ENCODE results near the gene SDC3.
A peak's percentile ranks its signal among the peaks of the same experiment; 100 is the strongest.

The SDC3 gene

DNA sequence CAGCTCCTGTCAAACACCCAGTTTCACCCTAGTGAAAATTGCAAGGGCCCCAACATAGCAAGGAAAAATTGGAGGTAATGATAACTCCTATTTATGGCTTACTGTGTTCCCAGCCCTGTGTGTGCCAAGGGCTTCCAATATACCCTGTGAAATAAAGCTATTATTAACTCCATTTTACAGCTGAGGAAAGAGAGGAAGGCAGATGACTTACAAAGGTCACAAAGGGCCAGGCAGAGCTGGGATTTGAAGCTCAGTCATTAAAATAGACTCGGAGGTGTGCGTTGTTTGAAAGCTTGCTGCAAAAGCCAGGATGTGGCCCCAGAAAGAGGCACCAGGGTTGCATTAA lies 20.2 kb upstream of the SDC3 start:
- DNase-seq = no peak

DNA sequence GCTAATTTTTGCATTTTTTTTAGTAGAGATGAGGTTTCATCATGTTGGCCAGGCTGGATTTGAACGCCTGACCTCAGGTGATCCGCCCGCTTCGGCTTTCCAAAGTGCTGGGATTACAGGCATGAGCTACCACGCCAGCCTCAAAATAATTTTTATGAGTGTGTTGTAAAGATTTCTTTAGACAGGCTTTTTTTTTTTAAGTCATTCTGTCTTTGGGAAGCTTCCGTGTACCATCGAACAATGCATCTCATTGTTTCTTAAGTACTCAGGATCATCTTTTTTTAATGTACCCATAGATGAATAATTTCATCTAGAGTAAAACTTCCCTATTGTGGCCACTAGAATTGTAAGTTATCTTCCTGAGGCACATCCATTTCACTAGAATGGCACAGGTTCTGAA lies 19.6 kb upstream of the SDC3 start:
- DNase-seq = no peak

DNA sequence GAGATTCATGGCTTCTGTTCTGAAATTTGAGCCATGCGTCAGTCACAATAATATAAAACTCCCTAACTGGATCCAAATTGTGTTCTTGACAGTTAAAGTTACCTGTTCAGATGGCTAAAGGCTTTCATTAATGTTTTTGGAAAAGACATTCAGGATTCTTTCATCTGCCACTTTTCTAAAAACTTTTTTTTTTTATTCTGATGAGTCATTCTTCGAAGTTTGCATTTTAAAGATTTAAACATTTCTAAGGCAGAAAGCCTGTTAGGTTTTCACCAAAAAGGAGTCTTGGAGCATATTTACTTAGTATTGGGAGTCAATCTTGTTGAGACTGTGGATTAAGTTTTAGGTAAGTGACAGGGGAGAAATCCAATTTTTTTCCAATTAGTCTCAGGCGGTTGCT lies 18.9 kb upstream of the SDC3 start:
- DNase-seq = no peak

DNA sequence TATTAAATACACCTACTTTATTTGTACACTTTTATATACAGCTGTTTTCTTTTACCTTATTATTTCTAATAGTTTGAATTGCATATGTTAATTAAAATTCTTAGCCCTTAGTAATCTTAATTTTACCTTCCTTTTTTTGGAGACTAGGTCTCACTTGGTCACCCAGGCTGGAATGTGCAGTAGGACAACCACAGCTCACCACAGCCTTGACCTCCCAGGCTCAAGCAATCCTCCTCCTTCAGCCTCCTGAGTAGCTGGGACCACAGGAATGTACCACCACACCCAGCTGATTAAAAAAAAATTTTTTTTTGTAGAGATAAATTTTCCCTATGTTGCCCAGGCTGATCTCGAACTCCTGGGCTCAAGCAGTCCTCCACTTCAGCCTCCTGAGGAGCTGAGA lies 15.0 kb upstream of the SDC3 start:
- no peak for DNase-seq

DNA sequence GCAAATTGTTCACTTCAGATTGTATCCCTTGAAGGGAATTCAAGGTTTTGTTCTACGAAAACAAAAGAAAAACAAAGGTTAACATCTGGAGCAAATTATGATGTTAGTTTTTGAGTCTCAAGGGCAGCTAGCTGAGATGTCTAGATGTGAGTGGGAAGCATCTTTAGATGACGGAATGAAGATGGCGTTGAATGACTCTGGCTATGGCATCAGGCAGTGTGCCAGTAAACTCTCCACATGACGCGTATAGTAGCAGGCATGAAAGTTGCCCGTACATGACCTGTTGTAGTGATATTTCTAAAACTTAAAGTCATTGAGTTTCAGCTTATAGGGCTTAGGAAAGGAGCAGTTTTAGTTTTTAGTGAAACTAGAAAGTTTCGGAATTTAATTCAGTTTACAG lies 12.3 kb upstream of the SDC3 start:
- no peak for DNase-seq

DNA sequence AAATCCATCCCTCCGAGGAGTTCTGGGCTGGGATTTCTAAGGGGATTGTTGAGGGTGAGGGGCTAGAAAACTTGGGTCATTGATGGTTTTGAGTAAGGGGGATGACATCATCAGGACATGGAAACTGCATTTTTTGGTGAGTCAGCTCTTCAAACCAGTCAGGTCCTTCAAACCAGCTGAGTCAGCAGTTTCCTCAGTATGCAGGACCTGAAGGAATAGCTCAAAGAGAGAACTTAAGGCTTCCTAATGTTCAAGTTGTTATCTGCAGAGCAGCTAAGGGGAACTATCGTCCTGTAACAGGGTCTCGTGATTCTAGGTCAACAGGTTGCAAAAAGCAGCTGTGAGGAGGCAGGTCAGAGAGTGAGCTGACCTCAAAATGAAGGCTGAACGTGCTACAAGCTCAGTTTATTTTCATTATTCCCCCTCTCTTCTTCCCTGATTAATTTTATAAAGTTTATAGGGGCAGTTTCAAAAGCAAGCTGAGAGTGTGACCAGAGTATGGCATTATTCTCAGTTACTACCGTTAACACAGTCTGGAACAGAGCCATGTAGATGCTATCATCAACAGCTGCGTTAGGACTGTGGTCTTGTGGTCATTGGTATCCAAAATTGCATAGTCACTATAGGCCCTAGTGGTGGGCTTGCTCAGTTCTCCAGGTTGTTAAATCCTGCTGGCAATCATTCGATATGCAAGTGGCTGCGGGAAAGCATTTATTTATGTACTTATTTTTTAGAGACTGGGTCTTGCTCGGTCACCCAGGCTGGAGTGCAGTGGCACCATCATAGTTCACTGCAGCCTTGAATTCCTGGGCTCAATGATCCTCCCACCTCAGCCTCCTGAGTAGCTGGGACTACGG lies 10.7 kb upstream of the SDC3 start:
- DNase-seq = peak in 1 of 3 experiments; percentile 7

DNA sequence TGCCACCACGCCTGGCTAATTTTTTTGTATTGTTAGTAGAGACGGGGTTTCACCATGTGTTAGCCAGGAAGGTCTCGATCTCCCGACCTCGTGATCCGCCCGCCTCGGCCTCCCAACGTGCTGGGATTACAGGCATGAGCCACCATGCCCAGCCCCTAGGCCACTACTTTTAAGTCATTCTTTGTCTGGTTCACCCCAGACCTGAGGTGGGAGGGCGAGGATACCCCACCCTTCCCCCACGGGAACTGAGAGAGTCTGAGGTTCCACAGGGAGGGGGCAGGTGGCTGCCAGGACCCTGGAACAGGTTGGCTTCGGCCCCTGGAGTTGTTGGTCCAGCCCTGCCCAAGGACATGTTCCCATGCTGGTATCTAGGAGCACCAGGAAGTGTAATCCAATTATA lies 7.7 kb upstream of the SDC3 start:
- DNase-seq = no peak

DNA sequence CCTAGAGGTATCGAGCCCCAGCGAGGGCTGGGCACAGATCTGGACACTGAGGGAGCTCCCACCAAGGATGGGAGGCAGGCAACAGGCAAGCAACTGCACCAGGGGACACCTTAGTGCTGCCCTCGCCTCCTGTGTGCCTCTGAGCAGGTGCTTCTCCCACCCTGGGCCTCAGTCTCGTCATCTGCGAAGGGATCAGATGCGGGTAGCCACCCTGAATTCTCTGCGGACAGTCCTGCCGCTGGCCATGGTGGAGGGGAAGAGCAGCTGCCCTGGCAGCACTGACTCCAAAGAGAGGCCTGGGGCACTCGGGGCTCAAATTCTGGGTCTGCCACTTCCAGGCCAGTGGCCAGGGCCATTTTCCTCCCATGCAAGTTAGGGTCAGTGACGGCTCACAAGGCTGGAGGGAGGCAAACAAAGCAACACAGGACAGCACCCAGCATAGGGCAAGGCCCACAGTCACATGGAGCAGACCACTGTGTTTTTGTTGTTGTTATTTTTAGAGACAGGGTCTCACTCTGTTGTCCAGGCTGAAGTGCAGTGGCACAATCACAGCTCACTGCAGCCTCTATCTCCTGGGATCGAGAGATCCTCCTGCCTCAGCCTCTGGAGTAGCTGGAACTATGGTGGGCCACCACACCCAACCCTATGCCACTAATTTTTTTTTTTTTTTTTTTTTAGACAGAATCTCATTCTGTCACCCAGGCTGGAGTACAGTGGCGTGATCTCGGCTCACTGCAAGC lies 7.1 kb upstream of the SDC3 start:
- DNase-seq = no peak

DNA sequence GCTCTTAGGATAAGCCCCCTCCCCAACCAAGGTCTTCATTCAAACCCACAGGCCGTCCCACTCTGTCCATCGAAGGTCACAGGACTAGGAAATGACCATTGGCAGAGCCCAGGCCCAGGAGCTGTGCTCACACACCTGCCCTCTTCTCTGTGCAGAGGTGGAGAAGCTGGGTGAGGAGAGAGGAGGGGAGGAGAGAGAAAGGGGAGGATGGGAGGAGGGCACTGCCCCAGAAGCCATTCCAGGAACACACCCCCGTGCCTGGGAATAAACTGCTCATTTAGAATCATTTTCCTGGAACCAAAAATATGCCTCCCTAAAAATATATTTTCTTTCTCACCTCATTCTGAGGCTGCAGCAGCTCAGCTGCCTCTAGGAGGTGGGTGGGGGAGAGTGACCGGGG lies 6.4 kb upstream of the SDC3 start:
- no peak for DNase-seq

DNA sequence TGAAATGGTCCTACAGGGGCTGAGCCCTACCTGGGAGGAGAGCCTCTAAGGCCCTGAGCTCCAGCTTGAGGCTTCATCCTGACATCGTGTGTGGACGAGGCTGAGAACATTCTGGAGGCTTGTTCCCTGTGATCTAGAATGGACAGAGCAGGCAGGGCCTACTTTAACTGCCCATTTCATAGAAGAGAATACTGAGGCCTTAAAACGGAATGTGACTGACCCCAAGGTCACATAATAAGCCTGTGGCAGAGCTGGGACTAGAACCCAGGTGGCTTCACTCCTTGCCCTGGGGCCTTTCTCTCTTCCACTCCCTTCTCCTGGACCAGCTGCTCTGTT lies 6.0 kb upstream of the SDC3 start:
- no peak for DNase-seq

DNA sequence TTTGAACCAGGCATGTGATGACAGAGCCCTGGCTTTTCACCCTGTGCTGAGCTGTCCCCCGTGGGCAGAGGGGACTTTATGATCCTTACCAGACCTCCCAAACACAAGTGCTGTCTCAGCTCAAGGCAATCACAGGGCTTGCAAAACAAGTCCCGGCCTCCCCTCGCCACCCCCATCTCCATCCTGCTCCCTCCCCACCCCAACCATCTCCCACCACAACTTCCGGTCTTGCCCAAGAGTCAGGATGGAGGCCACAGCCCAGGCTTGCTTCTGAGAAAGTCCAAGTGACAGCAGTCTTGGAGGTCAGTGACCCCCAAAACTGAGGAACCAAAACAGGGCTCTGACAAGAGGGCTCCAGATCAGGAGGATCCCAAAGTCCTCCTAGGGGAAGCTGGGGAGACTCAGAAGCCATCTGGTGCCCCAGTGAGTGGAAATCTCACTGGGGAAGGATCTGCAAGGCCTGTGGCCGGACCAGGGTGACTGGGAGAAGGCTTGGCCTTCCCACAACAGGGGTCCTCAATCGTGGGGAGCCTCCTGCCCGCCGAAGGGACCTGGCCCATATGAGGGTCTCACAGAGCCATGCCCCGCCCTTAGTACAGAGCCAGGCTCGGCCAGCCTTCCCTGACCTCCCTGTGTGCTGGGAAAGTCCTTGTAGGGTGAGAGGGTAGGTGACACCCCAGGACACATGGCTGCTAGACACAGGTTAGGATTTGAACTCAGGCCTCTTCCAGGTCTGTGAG lies 4.5 kb upstream of the SDC3 start:
- DNase-seq = no peak

DNA sequence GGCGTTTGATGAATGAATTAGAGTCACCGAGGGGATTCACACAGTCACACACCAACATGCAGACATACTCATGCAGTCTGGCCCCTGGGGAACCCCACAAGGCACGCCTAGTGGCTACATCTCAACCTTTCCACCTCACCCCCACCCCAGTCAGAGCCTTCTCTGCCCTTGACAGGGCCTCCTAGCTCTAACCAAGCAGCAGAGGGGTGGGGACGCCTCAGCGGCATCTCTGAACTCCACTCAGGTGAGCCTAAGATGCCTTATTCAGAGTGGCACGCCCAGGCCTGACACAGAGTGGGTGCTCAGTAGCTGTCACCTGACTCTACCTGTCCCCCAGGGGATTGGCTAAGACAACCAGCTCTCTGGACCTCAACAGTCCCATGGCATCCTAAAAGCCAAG lies 3.7 kb upstream of the SDC3 start:
- no peak for DNase-seq

DNA sequence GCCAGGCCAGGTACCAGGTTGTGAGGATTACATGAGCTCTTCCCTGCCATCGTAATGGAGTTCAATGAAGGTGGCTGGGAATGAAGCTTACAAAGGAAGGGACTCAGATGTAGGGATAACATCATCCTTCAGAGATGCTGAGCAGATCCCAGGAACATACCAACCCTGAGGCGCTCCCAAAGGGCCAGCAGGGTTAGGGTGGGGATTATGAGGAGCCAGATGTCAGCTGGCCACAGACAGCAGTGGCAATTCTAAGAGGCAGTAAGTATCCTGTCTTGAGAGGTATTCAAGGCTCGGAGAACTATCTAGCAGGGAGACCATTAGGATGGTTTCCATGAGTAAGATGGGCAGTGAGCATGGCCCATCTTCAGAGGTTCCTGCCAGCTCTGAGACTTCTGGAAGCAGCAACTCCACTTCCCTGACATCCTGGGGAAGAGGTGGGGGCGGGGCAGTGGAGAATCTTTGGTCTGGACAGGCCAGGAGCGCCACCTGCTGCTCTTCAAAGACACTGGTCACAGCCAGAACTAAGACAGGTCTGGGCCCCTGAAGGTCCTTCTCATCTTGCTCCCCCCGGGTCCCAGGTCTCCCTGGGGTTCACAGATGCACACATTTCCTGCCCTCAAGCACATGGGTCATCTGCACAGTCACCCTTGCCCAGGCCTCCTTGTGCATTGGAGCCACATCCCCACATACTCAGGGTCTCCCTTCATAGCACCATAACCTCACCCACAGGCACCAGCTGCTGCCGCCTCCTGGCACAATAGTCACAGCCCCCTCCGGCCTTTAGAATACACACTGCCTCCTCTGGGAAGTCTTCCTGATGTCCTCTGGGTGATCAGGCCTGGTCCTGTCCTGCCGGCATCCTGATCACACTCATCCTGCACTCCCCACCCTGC lies 2.7 kb upstream of the SDC3 start:
- peak; percentile 62 to 89 (median 86) for DNase-seq

DNA sequence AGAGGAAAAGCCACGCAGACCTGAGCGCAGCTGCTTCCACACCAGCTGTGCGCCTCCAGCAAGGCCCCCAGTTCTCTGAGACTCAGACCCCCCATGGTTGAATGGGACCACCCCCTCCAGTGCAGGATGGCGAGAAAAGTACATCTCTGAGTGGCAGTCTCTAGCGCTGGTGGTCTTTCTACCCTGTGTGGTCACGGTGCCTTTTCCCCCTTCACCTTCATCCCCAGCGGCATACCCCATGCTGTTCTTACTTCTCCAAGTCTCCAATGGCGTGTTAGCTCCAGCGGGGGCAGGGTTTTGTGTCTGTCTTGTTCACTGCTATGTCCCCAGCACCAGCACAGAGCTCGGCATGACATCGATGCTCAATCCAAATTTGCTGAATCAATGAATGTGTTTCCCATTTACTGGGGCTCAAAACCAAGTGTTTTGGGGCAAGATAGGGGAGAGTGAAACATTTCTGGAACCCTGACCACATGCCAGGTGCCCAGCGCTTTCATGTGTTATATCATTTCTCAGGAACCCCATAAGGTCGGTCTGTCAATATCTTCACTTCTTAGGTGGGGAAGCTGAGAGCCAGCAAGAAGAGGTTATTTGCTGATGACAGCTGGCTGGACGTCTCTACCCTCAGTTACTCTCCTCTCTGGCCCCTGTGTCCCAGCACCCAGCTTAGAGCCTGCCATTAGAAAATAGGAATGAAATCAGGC lies 959 bp upstream of the SDC3 start:
- peak in 2 of 3 experiments; percentile 31 to 60 for DNase-seq

DNA sequence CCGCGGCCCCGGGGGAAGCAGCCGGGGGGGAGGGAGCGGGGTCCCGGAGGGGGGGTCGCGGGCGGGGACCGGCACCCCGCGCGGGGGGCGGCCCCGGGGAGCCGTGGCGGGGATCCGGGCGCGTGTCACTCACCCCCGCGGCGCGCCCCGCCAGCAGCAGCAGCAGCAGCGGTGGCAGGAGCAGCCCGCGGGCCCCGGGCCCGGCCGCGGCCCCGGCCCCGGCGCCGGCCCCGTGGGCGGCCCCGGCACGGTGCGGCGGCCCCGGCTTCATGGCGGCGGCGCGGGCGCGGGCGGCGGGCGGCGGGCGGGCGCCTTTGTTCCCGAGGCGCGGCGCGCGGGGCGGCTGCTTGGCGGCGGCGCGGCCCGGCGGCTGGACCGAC lies 252 bp downstream of the SDC3 start:
- DNase-seq = peak in 1 of 3 experiments; percentile 15

DNA sequence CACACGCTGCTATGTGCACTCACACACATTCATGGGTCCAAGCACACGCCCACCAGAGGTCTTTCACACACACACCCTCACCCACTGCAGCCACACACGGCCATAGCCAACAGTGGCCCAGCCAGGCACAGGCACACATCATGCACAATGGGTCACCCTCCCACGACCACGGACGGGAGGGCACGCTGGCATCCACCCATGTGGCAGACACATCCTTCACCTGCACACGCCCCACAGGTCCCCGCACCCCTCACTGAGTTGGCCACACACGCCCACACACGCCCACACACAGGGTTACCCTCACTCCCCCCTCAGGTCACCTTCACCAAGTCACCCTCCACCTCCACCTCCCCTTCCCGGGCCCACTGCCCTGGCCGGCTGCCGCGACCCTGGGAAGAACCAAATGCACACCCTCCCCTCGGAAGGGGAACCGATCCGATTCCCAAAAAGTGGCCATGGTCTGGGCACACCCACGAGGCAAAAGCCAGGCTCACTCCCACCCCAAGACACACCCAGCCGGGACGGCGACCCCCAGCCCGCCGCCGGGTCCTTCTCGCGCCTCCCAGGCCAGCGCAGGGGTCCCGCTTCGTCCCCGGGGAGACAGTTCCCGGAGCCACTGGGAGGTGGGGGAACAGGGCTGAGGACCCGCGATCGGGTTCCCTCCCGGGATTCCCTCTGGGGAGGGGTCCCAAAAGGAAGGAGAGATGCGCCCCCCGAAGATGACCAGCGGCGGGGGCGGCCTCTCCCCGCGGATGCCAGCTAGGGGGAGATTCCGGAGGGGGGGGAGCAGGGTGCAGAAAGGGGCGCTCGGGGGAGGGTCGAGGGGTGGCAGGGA lies 860 bp downstream of the SDC3 start:
- peak in 1 of 3 experiments; percentile 12 for DNase-seq

DNA sequence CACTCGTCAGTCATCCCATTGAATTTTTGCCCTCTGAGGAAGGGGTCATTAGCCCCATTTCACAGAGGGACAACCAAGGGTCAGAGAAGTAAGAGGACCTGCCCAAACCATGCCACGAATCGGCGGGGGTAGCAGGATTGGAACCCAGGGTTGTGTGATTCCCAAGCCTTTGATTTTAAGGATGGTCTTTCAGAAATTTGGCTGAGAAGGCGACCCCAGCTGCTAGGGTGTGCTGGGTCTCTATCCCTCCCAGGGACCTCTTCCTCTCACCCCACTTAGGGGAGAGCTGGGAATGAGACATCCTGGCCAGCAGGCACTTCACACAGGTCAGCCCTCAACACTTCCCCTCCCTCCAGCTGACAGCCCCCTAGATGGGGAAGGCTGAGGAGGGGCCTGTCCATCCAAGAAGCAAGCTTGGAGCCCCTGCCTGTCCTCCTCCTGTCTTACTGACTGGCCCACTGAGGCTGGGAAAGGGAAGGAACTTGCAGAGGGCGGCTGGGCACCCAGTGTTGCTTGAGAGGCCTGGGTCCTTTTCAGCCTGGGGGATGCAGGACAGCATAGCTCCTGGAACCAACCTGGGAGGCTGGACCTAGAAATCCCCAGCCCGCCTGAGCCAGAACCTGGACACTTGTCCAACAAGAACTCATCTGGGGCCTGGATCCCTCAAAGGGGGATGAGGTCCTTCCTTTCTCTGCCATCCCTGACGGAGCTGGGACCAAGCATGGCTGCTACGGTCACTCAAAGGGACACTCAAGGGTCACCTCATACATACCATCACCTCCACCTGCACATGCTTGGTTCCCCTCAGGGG lies 1.7 kb downstream of the SDC3 start:
- no peak for DNase-seq

DNA sequence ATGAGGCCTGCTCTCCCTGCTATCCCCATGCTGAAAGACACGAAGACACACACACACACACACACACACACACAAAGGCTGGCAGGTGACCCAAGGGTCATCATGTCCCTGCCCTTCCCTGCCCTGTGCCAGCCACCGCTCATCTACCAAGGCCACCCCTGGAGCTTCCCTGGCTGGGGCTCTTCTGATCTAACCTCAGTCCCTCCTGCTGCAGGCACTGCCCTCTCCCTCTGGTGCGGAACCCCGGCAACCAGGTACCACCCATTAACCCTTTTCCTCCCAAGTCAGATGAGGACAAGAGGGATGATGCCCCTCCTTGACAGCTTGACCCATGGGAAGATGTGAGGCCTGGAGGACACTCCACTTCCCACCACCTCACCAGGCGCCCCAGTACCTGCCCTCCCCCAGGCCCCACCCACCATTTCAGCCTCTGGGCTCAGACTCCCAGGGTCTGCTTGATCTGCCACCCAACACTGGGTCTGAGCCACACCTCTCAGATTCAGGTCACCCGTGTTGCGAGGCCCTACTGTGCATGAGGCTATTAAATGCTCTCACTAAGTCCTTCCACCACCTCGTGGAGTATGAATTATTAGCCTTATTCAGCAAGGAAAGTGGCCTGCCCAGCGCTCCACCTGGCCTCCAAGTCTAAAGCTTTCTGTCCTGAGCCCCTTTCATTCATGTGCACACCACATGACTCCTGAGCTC lies 2.5 kb downstream of the SDC3 start:
- DNase-seq = no peak

DNA sequence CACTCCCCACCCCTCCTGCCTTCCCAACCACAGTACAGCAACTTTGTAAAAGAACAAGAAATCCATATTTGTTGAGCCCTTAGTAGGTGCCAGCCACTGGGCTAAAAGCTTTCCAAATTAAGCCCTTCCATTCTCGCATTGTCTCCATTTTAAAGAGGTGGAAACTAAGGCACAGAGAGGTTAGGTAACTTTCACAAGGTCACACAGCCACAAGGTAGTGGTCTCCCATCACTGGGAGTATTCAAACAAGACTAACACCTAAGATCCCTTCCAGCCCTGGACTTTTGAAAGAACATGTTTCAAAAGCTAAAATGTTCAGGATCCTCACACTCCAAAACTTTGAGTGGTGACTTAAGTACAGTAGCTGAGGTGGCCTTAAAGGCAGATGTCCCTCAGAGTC lies 3.2 kb downstream of the SDC3 start:
- DNase-seq = no peak

DNA sequence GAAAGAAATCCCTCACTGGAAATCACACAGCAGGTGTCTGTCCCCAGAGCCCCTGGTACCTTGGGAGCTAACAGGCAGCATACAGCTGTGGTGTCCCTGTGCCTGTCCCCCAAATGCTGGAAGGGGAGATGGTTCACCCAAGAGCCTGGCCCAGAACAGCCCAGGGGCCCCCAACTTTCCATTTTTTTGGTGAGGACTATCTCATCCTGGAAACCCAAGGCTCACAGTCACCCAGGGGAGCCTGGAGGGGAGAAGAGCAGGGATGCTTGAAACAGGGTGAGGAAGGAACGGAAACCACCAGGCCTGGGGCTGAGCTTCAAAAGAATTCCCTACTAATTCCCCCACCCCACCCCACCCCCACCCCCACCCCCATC lies 3.6 kb downstream of the SDC3 start:
- no peak for DNase-seq

All from NCI-H1417 (cell line).